Fibroblast of peridontal ligament (primary cell): ENCODE measurements around the gene PIGP.
"Not testable (repeated sequence)": the region's sequence is repeated elsewhere in the genome, so short reads cannot be mapped to it uniquely, and the experiment has no call there.

Experiments
- DNase-seq: peaks from one replicate; pipeline ENCODE4 v3.0.0-alpha.2; 2010; ENCODE audit errors: extremely low read depth

PIGP gene

DNA sequence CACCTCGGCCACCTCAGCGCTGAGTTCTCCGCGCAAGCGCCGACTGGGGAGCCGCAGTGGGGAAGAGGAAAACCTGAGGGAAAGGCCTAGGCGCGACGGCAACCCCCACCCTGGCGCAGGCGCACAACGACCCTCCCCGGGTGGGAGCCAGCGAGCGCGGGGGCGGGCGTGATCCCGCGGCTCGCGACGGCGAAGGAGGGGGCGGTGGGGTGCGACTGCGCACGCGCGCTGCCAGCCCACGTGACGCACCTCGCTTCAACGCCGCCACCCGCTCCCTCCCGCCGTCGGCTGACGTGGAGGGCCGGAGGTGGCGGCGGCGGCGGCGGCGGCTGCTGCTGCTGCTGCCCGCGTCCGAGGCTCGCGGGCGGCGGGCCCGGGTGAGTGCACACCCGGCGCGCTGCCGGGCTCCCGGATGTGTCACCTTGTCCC lies at the start of gene PIGP, which contains the start of gene TTC3:
PIGP (minus strand) TSS at position 84 of the 429 bp plus-strand sequence. CDS start 556 bp downstream, outside the sequence.
TTC3 (plus strand) TSS at position 267 of the 429 bp plus-strand sequence. CDS start 14,004 bp downstream, outside the sequence.
- peak; percentile 92 for DNase-seq

DNA sequence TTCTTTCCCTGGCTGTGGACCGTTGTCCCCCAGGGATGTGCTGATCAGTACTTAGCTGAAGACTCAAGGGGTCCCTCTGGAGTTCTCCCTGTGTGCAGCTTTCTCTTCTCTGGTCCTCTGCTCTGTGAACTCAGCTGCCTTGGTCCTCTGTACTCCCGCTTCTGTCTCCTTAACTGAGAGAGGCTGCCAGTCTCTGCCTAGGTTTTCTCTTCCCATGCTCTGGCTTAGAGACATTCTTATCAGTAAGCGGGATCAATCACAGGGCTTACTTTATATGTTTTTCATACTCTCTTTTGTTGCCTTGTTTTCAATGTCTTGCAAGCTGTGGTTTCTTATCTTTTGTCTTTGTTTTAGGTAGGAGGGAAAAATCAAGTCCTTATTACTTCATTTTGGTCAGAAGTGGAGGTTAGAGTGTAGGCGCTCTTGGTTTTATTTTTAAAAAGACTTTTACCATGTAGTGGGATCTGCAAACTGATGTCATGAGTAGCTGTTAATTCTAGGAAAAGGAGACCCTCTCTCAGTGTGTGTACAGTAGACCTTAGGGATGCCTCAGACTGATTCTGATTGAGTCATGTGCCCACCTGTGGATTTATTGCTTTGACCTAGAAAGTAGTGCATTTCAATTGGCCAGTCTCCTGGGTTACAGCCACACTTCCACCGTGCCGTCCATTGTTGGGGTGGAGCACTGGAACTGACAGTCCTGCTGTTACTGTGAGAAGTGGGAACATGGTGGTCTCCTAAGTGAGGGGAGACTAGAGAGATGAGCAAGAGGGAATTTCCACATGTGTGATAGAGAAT lies 46.7 kb upstream of the PIGP start:
- DNase-seq, result no peak

DNA sequence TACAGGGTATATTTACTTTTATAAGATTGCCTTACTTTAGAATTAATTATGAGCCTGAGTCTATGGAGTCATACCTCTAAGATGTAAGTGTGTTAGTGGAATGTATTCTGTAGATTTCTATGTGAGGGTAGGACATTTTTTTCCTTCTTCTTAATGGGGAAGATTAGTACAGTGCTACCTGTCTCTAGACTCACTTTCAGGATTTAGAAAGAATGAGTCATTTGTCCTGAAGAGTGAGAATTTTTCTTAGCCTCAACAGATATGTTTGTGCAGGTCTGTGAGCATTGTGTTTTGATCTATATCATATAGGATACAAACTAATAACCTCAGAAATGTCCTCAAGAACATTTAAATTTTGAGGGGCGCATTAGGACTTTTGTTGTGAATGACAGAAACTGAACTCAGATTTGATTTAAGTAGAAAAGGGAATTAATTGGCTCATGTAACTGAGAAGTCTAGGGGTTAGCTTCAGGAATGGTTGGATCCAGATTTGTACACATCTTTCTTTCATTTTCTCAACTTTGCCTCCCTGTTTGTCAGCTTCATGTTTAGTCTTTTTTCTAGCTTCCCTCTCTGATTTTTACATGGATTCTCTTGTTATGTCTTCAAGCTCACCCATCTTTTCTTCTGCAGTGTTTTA lies 45.4 kb upstream of the PIGP start:
- no peak for DNase-seq

DNA sequence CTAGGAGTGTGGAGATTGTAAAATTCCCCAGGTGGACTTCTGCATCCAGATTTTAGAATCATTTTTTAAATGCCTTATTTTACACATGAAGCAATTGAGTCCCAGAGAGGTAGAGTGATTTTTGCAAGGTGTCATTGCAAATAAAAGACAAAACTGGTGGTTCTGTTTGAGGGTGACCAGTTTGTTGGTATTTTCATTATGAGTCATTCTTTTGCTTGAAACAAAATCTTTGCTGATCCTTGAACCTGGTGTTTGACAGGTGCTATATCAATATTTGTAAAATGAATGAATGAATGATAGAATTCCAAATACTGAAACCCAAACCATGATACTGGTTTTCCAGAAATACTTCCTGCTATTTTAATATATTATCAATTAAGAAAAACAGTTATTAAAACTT lies 44.3 kb upstream of the PIGP start:
- DNase-seq, result no peak

DNA sequence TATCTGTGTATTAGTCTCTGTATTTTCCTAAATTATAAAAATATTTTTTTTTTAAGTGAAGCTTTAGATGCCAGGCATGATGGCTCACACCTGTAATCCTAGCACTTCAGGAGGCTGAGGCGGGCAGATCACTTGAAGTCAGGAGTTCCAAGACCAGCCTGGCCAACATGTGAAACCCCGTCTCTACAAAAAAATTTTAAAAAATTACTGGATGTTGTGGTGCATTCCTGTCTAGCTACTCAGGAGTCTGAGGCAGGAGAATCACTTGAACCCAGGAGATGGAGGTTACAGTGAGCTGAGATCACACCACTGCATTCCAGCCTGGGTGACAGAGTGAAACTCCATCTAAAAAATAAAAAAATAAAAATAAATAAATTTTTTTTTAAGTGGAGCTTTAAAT lies 43.6 kb upstream of the PIGP start:
- DNase-seq, result not testable (repeated sequence)

DNA sequence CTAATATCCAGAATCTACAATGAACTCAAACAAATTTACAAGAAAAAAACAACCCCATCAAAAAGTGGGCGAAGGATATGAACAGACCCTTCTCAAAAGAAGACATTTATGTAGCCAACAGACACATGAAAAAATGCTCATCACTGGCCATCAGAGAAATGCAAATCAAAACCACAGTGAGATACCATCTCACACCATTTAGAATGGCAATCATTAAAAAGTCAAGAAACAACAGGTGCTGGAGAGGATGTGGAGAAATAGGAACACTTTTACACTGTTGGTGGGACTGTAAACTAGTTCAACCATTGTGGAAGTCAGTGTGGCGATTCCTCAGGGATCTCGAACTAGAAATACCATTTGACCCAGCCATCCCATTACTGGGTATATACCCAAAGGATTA lies 41.4 kb upstream of the PIGP start:
- DNase-seq, result not testable (repeated sequence)

DNA sequence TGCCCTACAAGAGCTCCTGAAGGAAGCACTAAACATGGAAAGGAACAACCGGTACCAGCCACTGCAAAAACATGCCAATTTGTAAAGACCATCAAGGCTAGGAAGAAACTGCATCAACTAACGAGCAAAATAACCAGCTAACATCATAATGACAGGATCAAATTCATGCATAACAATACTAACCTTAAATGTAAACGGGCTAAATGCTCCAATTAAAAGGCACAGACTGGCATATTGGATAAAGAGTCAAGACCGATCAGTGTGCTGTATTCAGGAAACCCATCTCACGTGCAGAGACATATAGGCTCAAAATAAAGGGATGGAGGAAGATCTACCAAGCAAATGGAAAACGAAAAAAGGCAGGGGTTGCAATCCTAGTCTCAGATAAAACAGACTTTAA lies 38.2 kb upstream of the PIGP start:
- not testable (repeated sequence) for DNase-seq

DNA sequence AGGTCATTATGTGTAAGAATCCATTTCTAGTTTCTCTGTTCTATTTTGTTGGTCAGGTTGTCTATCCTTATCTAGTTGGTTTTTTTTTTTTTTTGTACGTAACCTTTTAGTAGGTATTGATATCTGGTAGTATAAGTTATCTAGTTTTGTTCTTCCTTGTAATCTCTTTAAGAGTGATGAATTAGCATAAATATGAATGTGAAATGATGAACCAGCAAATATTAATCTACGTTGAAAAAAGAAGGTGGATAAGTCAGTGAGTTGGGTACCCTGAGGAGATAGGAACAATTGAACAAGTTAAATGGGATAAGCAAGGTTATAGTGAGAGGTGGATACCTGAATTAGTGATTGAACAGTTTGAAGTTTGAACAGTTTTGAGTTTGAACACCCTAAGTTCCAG lies 34.1 kb upstream of the PIGP start:
- no peak for DNase-seq

DNA sequence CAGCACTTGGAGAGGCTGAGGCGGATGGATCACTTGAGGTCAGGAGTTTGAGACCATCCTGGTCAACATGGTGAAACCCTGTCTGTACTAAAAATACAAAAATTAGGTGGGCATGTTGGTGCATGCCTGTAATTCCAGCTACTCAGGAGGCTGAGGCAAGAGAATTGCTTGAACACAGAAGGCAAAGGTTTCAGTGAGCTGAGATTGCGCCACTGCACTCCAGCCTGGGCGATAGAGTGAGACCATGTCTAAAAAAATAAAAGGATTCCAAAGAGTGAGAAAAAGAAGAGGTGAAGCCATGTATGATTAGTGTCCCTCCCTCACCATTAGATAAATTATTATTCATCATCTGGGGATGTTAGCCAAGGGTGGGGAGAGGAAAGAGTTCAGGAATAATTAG lies 29.9 kb upstream of the PIGP start:
- not testable (repeated sequence) for DNase-seq

DNA sequence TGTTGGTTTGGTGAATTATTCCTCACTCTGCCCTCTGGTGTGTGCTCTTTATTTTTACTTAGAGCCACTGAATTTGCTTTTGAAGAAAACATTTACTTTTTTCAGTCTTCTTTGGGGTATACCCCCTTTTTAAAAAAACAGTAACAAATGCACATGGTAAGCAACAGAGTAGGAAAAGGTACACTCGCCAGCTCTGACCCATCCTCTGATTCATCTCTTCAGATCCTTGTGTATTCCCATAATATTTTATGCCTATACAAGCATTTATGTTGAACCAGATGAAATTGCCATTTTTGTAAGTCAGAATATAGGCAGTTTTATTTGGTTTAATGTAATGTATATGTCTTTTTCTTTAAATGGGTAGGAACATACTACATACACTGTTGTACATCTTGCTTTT lies 28.5 kb upstream of the PIGP start:
- DNase-seq, result peak; percentile 34

DNA sequence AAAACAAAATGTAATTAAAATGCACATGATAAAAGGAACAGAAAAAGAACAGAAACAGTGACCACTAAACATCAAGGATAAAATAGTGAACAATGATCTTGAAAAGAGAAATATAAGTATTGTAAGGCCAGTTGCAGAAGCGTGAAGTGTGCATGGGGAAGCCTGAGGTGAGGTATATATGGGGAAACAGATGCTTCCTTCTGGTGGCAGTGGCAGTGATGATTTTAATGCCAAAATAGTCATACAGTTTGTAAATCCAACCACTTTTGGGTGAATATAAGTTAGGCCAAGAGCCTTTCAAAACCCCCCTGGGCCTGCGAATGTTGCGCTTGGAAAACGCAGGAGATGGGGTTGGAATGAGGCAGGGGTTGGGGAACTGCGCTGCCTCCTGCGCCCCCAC lies 27.4 kb upstream of the PIGP start:
- no peak for DNase-seq

DNA sequence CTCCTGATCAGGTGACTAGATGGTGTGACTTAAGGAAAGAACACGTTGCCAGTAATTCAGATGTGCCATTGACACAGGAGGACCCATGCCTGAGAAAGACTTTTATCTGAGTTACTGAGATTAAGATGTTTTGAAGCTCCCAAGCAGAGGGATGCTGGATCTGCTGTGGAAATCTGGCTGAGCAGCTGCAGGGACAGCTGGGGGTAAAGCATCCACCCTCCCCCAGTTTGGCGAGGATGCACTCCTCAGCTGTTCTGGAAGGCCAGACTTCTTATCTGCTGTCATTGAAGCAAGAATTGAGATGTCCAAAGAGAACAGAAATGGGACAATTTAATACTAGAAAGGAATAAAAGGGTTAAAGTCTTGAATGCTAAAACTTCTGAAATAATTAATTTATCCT lies 25.9 kb upstream of the PIGP start:
- DNase-seq, result no peak

DNA sequence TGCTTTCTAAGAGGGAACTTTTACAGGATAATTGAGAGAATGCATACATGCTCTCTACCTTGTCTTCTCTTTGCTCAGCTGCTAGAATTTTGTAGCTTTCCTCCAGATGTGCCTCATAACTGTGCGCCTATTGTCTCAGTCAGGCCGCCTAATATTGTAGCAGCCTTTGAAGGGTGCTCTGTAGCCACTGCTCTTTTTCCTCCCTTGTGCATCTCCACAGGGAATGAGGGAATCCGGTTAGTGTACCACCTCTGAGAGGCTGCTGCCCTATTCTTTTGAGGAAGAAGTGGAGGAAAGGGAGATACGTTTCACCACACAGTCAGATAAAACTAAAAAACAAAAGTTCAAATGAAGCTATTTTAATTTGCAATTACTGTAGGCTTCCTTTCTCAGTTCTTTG lies 22.9 kb upstream of the PIGP start:
- DNase-seq, result no peak

DNA sequence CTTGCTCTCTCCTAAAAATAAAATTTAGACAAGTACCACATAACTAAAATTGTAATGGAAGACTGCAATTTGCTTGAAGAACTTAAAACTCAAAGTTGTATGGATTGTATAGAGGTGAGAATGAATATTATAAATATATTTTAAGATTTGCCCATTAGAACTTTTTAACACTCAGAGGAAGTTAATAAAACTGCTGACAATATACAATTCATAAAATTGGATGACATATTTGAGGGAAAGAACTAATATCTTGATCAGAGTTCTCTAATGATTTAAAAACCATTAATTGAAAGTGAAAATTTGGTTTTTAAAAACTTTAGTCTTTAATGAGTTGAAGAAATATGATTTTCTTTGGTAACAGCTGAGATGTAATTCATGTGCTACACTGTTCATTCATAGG lies 21.1 kb upstream of the PIGP start:
- DNase-seq, result no peak

DNA sequence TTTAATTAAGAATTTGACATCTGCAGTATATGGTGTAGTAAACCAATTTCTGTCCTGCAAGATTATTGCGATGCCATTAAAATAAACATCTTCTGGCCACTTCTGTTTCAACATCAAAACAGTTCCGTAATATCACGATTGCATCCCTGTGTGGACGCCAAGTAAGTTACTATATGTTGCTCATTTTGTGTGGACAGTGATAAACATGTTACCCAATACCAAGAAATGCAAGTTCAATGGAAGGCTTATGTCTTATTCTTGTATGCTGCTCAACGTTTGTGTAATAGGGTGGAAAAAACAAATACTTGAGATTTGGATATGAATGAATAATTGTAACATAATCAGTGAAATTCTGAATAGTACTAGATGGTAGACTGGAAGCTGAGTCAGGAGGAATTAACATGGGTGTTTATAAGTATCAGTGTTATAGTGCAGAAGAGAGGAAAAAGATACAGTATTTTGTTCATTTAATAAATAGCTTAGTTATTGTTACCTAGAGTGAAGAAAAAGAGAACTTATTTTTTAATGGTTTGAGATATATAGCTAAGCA lies 15.4 kb upstream of the PIGP start:
- peak; percentile 51 for DNase-seq

DNA sequence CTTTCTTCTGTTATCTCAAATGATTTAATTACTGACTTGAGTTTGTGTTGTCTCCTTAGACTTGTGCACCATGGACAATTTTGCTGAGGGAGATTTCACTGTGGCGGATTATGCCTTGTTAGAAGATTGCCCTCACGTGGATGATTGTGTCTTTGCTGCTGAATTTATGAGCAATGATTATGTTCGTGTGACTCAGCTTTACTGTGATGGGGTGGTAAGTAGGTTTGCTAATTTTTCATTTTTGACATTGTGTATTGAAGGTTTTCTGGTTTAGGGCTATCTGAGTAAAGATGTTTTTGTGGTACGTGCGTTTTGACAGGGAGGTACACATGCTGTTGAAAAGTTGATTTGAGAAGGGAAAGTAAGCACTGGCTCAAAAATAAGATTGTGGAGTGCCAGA lies 14.3 kb upstream of the PIGP start:
- DNase-seq, result peak; percentile 87

DNA sequence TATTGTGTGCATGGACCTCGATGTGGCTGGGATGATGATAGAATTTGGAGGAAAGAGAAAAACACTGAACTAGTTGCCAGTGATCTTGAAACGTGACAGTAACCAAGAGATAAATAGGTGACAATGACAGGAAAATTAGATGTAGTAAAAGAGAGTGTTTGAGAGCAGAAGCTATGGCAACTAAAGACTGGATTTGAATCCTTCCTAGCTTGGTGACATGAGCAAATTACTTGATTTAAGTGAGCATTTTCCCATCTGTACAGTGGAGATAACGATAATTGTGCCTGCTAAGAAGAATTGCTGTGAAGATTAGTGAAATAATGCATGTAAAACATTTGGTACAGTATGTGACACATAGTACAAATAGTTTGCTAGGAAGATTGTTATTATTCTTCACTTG lies 12.9 kb upstream of the PIGP start:
- no peak for DNase-seq

DNA sequence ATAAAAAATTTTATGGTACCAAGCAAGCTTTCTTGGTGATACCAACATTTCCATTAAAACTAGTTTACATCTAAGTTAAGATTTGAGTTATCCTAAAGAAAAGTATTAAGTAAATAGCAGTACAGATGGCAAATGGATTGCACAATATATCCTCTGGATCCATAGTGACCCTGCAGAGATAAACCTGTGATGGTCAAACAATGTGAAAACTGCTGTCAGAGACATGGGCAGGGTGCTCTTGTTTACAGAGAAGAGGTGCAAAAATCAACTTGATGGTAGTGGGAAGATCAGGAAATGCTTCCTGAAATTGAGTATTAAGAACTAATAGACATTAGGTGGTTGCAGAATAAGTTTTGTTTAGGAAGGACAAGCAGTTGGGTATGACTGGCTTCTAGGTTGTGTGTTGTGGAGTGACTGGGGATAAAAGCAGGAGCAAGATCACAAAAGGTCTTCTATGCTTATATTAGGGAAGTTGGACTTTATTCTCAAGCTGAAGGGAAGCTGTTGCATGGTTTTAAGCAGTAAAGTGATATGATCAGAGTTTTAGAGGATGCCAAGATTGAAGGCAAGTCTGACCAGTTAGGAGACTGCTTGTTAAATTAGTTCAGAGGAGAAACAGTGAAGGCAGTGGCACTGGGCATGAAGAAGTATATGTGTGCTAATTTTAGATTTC lies 10.1 kb upstream of the PIGP start:
- no peak for DNase-seq

DNA sequence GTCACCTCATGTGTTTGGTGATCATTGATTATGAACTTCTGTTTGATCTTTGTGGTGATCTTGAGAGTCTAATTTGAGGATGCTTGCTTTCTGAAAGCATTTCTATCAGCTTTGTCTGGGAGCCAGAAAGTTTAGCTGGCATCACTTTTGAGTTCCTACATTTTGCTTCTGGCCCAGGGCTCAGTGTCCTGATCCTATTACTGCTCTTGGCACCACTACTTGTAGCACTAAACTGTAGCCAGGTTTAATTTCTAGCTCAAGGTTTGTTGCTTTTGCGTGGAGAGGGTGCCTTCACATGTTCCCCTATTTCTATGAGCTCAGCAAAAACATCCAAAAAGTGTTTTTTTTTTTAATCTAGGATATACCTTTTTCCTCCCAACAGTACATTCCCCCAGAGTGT lies 9.5 kb upstream of the PIGP start:
- DNase-seq, result no peak

DNA sequence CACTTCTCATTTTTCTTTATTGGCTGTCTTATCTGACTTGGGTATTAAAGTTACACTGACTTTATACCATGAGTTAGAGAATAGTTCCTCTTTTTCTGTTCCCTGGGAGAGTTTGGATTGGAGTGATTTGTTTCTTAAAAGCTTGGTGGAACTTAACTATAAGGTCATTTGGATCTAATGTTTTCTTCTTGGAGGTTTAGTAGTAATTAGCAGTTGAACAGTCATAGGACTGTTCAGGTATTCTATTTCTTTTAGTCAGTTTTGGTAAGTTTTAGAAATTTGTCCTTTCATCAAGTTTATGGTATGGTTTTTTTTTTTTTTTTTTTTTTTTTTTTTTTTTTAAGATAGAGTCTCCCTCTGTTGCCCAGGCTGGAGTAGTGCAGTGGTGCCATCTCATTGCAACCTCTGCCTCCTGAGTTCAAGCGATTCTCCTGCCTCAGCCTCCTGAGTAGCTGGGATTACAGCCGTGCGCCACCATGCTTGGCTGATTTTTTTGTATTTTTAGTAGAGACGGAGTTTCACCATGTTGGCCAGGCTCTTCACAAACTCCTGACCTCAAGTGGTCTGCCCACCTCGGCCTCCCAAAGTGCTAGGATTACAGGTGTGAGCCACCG lies 6.4 kb upstream of the PIGP start:
- no peak for DNase-seq

DNA sequence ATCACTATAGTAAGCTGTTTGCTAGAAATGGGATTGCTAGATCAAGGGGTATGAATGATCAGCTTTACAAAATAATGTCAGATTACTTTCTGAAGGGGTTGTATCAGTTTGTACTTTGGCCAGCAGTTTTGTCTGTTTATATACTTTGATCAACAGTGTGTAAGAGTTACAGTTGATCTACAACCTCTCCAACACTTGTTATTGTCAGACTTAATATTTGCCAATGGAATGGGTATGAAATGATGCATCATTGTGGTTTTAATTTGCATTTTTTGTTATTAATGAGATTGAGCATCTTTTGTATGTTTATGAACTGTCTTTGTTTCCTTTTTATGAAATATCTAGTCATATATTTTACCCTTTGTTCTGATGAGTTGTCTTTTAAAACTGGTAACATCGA lies 4.5 kb upstream of the PIGP start:
- DNase-seq, result no peak
